Measurements from ENCODE around the gene INCA1.

- TF ChIP-seq CTCF (IDR thresholded peaks at IDR 0.05) (no peak), ZFX (IDR thresholded peaks at IDR 0.05; ENCODE audit: borderline replicate concordance) (no peak)
These were observed 15.0 kb downstream of the INCA1 start for GRCh38 chr17:4982305-4982704.

Data from 22Rv1 (cell line).